Stimulated activated CD4-positive, alpha-beta T cell treated with anti-CD3 and anti-CD28 coated beads, Interleukin-4, amount 100 ng/mL, for 1 hour (primary cell): ENCODE data around the gene RPP30.
A peak's percentile ranks its signal among the peaks of the same experiment; 100 is the strongest.

Source experiments
- DNase-seq: peaks from one replicate; pipeline ENCODE4 v3.0.0-alpha.2; 2020

The RPP30 gene

DNA sequence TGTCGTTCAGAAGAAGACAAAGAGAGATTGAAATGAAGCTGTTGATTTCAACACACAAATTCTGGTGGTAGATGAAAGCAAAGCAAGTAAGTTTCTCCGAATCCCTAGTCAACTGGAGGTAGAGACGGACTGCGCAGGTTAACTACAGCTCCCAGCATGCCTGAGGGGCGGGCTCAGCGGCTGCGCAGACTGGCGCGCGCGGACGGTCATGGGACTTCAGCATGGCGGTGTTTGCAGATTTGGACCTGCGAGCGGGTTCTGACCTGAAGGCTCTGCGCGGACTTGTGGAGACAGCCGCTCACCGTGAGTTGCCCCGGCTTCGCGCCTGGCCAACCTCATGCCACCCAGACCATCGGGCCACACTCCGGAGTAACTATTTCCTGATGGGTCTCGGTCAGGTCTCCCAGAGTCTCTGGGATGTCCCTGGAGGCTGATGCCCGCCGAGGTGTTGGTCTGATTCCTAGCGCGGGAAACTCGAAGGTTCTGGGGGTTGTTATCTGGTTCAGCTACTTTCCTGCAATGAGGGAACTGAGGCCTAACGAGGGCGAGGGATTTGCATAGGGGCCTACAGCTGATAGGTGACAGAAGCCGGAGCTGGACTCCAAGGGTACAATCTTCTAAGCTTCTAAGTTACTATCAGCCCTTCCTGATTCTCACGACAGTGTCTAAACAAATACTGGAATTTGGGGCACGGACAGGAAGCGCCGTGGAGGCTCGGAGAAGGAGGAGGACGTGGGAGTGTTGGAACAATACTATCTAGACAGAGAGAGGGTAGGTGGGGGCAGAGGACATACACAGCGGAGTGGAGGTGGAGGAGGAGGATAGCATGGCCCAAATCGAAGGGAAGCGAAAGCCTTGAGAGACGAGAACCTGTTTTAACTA, at the start of gene RPP30:
RPP30 (plus strand) TSS at position 209 of the 882 bp plus-strand sequence; CDS start at position 222, 13 bp downstream.
- DNase-seq = peak; percentile 82

GRCh38 chr10:90822508-90822907, 49.3 kb upstream of the RPP30 start:
- no peak for DNase-seq

DNA sequence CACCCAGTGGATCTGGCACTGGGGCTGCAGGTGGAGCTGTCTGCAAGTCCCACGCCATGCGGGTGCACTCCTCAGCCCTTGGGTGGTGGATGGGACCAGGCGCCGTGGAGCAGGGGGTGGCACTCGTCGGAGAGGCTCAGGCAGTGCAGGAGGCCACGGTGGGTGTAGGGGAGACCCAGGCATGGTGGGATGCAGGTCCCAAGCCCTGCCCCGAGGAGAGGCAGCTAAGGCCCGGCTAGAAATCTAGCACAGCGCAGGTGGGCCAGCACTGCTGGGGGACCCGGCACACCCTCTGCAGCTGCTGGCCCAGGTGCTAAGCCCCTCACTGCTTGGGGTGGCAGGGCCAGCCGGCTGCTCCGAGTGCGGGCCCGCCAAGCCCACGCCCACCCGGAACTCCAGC, 39.7 kb upstream of the RPP30 start:
- no peak for DNase-seq

GRCh38 chr10:90834326-90834725, 37.4 kb upstream of the RPP30 start:
- DNase-seq = no peak

DNA sequence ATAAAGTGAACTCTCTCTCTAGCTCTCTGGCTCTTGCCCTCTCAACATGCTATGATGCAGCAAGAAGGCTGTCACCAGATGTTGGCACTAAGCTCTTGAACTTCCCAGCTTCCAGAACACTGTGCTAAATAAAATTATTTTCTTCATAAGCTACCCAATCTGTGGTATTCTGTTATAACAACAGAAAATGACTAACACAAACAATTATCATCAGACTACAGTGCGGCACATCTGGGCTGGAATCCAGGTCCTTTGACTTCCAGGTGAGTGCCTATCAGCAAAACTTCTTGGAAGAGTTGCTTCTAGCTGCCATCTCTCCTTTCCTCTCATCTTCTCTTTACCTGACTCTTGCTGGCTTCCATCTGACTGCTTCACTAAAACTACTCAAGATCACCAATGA, 34.3 kb upstream of the RPP30 start:
- DNase-seq = no peak

- no peak for DNase-seq
Observed at GRCh38 chr10:90842725-90843124, 29.0 kb upstream of the RPP30 start.

- no peak for DNase-seq
Observed at GRCh38 chr10:90845726-90846125, 26.0 kb upstream of the RPP30 start.

- no peak for DNase-seq
Observed at GRCh38 chr10:90846746-90847145, 25.0 kb upstream of the RPP30 start.

DNA sequence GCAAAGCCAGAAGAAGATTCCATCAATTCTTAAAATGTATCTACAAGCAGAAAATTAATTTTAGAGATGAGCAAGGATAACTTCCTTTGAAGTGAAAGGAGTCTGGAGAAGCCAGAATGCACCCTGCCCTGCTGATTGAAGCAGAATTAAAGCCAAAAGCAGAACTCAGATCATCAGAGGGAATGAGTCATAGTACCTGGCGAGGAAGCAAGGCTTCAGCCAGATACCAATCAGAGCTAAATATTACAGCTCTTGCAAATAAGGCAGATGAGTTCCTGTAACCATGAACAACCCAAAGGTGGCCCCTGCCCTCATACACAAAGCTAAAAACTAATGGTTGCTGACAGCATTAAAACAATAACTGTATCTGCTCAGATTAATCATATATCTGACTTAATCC, 24.3 kb upstream of the RPP30 start:
- DNase-seq = no peak

GRCh38 chr10:90849956-90850749, 21.6 kb upstream of the RPP30 start:
- DNase-seq = no peak

- no peak for DNase-seq
Observed at GRCh38 chr10:90855126-90855525, 16.6 kb upstream of the RPP30 start.

DNA sequence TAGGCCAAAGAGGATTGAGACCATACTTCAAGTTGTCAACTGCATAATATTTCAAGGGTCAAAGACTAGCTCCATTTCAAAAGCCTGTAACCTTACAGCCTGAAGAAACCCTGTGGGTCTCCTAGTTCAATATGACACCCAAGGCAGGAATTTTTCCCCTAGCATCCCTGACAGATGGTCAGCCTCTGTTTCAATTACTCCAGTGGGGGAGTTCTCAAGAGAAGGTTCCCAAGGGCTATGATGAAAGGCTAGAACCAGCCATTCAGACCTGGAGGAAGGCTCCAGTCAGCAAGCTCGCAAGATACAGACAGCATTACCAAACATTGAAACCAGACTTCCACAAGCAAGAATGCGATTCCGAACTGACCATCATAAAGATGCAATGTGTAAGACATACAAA, 15.5 kb upstream of the RPP30 start:
- DNase-seq = no peak

DNA sequence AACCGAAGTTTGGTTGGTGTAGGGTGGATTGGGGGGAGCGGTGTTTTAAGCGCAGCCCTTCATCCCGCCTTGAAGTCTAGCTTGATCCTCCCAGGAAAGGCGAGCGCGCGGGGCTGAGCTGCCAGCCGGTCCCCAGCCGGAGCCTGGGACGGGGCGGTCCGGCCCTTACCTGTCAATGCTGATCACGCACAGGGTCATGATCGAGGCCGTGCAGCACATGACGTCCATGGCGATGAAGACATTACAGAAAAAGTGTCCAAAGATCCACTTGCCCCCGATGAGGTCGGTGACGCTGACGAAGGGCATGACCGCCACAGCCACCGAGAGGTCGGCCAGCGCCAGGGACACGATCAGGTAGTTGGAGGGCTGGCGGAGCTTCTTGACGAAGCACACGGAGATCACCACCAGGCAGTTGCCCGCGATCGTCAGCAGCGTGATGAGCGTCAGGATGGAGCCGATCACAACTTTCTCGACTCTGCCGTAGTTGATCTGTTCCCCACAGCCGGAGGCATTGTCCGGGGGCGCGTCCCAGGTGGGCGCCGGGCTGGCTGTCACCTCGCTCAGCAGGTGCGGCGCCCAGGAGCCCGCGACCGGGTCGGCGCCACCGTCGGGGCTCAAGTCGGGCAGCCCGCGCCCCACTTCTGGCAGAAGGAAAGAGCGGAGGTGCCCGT, 14.7 kb upstream of the RPP30 start:
- DNase-seq = no peak

- DNase-seq = peak; percentile 68
Observed at GRCh38 chr10:90857635-90858460, 13.9 kb upstream of the RPP30 start, which contains the start of gene HTR7. TSS of gene HTR7 (minus strand) at chr10:90858039. CDS start at chr10:90857671, 368 bp downstream.

- DNase-seq = no peak
Observed at GRCh38 chr10:90858461-90858968, 13.3 kb upstream of the RPP30 start.

DNA sequence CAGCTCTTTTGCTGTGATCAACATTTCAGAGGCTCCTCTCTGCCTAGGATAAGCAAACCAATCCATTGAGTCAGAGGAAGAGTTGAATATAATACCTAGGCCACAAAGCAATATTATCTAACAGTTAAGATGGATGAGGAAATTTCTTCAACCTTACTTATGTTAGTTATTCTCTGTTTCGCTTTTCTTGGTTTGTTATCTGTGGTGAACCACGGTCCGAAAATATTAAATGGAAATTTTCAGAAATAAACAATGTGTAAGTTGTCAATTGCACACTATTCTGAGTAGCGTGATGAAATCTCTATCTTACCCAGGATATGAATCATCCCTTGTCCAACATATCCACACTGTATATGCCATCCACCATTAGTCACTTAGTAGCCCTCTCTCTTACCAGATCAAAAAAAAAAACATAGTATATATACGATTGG, 12.4 kb upstream of the RPP30 start:
- DNase-seq = no peak

DNA sequence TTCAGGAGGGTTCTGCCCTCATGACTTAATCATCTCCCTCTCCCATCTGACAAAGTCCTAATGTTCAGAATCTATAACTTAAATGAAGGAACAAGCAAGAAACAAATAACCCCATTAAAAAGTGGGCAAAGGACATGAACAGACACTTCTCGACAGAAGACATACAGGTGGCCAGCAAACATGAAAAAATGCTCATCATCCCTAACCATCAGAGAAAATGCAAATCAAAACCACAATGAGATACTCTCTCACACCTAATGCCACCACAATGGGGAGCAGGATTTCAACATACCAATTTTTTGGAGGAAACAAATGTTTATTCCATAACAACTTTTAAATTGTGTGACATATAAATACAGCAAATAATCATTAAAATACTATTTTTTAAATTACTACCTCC, 11.0 kb upstream of the RPP30 start:
- DNase-seq = no peak

GRCh38 chr10:90862908-90863514, 8.8 kb upstream of the RPP30 start:
- DNase-seq = no peak

- no peak for DNase-seq
Observed at GRCh38 chr10:90865401-90865800, 6.4 kb upstream of the RPP30 start.

DNA sequence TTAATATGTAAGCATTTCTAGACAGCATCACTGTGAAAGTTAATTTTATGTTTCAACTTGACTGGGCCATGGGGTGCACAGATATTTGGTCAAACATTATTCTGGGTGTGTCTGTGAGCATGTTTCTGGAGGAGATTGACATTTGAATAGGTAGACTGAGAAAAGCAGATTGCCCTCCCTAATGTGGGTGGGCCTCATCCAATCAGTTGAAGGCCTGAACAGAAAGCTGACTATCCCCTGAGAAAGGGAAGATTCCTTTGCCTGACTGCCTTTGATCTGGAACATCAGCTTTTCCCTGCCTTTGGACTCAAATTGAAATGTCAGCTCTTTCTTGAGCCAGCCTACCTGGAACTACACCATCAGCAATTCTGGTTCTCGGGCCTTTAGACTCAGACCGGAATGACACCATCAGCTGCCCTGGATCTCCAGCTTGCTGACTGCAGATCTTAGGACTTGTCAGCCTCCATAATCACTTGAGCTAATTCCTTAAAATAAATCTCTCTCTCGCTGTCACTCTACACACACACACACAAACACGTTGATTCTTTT, 5.7 kb upstream of the RPP30 start:
- DNase-seq = no peak

- DNase-seq = peak; percentile 19
Observed at GRCh38 chr10:90871279-90871765, 452 bp upstream of the RPP30 start.
